Endothelial cell of umbilical vein (primary cell): ENCODE results near the gene CCDC97. TPM values are rescaled to one million over a fixed set of nuclear protein-coding genes. Genes with fewer than 3 reads are reported as not detected.

Source experiments
- BruUV-seq: library from RNA; stranded (reverse); fragments of 400-500 nt; replicated peaks from 2 replicates; lab custom pipeline; 2021; lab: Mats Ljungman, UMichigan
- CTCF ChIA-PET: fragments of 300-600, 350-600 bp; sonication (Branson Sonifier 250); formaldehyde crosslinking; loops from one replicate; lab custom pipeline; 2021; ENCODE audit warnings: antibody characterized with exemption, inconsistent platforms; lab: Charles Lee
- POLR2A ChIA-PET: fragments of 300-600, 350-600 bp; sonication (Branson Sonifier 250); formaldehyde crosslinking; loops from one replicate; lab custom pipeline; 2021; ENCODE audit warnings: antibody characterized with exemption, inconsistent platforms; lab: Charles Lee
- DNase-seq: peaks from one replicate; pipeline ENCODE4 v3.0.0-alpha.2; 2011; ENCODE audit warnings: low read depth, low spot score
- FAIRE-seq: peaks from 2 replicates; lab custom pipeline; 2011; peaks lifted over from hg19 to GRCh38; lab: Jason Lieb, UNC
- H2AFZ ChIP-seq: 2 replicates; pipeline ENCODE4 v1.6.0; 2012; ENCODE audit warnings: low read depth, low read length, control low read depth, inconsistent platforms
- H3K27ac ChIP-seq: 2 replicates; pipeline ENCODE4 v1.5.1; 2011; ENCODE audit warnings: low read depth, mild to moderate bottlenecking, control low read depth, low read length, moderate library complexity; ENCODE audit not compliant: insufficient read depth
- H3K27me3 ChIP-seq, 2 experiments: 2 replicates each; pipeline versions ENCODE4 v1.6.0 to v1.6.1; 2011; ENCODE audit warnings: low read length in 2 of 2, mixed read lengths in 1 of 2; ENCODE audit not compliant: control insufficient read depth in 2 of 2, insufficient read depth in 2 of 2
- H3K36me3 ChIP-seq, 2 experiments: 2 replicates in 1 of 2; 3 replicates in 1 of 2; pipeline ENCODE4 v1.5.1; 2011; ENCODE audit warnings: low read length in 2 of 2, mild to moderate bottlenecking in 1 of 2, moderate library complexity in 1 of 2; ENCODE audit not compliant: control insufficient read depth in 2 of 2, insufficient read depth in 2 of 2; ENCODE audit errors: extremely low read depth in 1 of 2
- H3K4me1 ChIP-seq: 3 replicates; pipeline ENCODE4 v1.5.1; 2011; ENCODE audit warnings: mild to moderate bottlenecking, low read length; ENCODE audit not compliant: control insufficient read depth, insufficient read depth; ENCODE audit errors: extremely low read depth
- H3K4me2 ChIP-seq: 2 replicates; pipeline ENCODE4 v1.6.1; 2011; ENCODE audit warnings: low read length, control low read depth, mixed read lengths; ENCODE audit not compliant: insufficient read depth
- H3K4me3 ChIP-seq, 3 experiments: fragments of 200-600 bp in 1 of 3; sonication (generic), shearing (Covaris generic) in 1 of 3; replicated peaks in 1 of 3; 2 replicates each; pipeline ENCODE4 v1.5.1; 2011 to 2016; ENCODE audit warnings: control low read depth in 3 of 3, low read length in 3 of 3, mild to moderate bottlenecking in 2 of 3, inconsistent platforms in 1 of 3, low read depth in 1 of 3, moderate library complexity in 1 of 3; ENCODE audit not compliant: insufficient read depth in 1 of 3
- H3K79me2 ChIP-seq: 2 replicates; pipeline ENCODE4 v1.6.0; 2012; ENCODE audit warnings: low read length, inconsistent platforms; ENCODE audit not compliant: control insufficient read depth, insufficient read depth
- H3K9ac ChIP-seq: replicated peaks from 2 replicates; pipeline ENCODE3; 2011; ENCODE audit warnings: low read length, control low read depth; ENCODE audit not compliant: insufficient read depth; ENCODE audit errors: extremely low read depth
- H3K9me1 ChIP-seq: replicated peaks from 3 replicates; pipeline ENCODE4 v1.6.0; 2011; ENCODE audit warnings: mild to moderate bottlenecking, low read length; ENCODE audit not compliant: control insufficient read depth, insufficient read depth; ENCODE audit errors: extremely low read depth
- H3K9me3 ChIP-seq: replicated peaks from 2 replicates; pipeline ENCODE4 v1.5.1; 2012; ENCODE audit warnings: low read length, inconsistent platforms; ENCODE audit not compliant: control insufficient read depth, insufficient read depth
- H4K20me1 ChIP-seq: replicated peaks from 2 replicates; pipeline ENCODE3; 2011; ENCODE audit warnings: mild to moderate bottlenecking, low read length; ENCODE audit not compliant: control insufficient read depth, insufficient read depth; ENCODE audit errors: extremely low read depth
- GATA2 ChIP-seq: IDR thresholded peaks from 2 replicates; pipeline ENCODE4 v1.7.0; 2011; ENCODE audit warnings: low read depth, mild to moderate bottlenecking, moderate library complexity, mixed read lengths, low read length; ENCODE audit not compliant: insufficient read length, insufficient read depth
- JUN ChIP-seq: IDR thresholded peaks from 2 replicates; pipeline ENCODE4 v1.6.1; 2011; ENCODE audit warnings: borderline replicate concordance, low read depth; ENCODE audit not compliant: insufficient read length, insufficient read depth
- MYC ChIP-seq: IDR thresholded peaks from one replicate; pipeline ENCODE4 v1.6.1; 2011; ENCODE audit warnings: mild to moderate bottlenecking, low read depth, low read length
- POLR2A ChIP-seq: IDR thresholded peaks from 2 replicates; pipeline ENCODE4 v1.6.1; 2012; ENCODE audit warnings: low read depth, mild to moderate bottlenecking, control low read depth, low read length
- dilution Hi-C: fragments of 300-500 bp; cut with MboI; formaldehyde crosslinking; loops from one replicate; pipeline ENCODE4 v1.15.0; 2019; ENCODE audit warnings: low sequenced_read_pairs; ENCODE audit not compliant: extremely low pct_ligation_motif_present
- intact Hi-C: fragments of 100-400 bp; cut with micrococcal nuclease; formaldehyde crosslinking; loops from one replicate; pipeline ENCODE4 v1.10.0; 2022
- polyA plus RNA-seq, 4 experiments: library from polyadenylated mRNA; depleted of rRNA in 3 of 4; stranded (reverse) in 3 of 4; unstranded in 1 of 4; fragments of >200 nt; gene quantifications; 2 replicates each; pipeline versions ENCODE4 v1.2.1 to v1.2.3, GENCODE V29; 2011 to 2012; ENCODE audit warnings: missing spikeins in 1 of 4
- total RNA-seq: library from RNA; stranded (reverse); gene quantifications from 2 replicates; pipeline ENCODE4 v1.2.3, GENCODE V29; 2021
- TF ChIP-seq, protein P1 (sequence below), 2 donors: IDR thresholded peaks; 1 replicate in 1 of 2; 2 replicates in 1 of 2; pipeline ENCODE4 v1.5.1; 2011; ENCODE audit warnings: low read length in 2 of 2, mild to moderate bottlenecking in 2 of 2, moderate library complexity in 2 of 2, control low read depth in 1 of 2, inconsistent platforms in 1 of 2, low read depth in 1 of 2; ENCODE audit not compliant: insufficient read depth in 1 of 2; ENCODE audit errors: extremely low read depth in 1 of 2

The CCDC97 gene
- total and polyA plus RNA-seq, 2 donors (not counting 3 experiments of a cell fraction or from before 2014, with no cell fraction given): 20.7 to 27.2 TPM

DNA sequence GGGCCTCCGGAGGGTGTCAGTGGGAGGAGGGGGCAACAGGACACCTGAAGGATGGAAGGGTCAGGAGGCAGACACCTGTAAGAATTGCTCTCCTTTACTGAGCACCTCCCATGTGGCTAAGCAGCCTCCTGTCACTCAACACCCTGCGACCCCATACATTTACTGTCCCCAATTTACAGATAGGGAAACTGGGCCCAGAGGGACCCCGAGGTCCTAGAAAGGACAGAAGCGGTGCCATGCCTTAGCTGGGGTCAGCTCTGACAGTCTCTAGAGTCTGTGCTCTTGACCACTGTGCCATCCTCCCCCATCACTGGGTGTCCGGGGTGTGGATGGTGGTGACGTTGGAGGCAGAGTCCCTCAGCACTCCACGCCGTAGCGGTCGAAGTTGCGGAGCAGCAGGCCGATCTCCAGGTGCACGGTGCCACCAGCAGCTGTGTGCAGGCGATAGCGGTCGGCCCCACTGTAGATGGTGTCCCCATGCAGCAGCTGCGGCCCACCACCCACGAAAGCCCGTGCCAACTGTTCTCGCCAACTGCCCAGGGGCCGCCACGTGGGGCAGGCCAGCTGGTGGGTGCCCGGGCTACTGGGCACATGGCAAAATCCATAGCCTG, 44.5 kb downstream of the CCDC97 start:
- Histone ChIP-seq H3K27ac (no peak overlapping the region), H3K36me3 (no peaks in the 10 kb centered on the region), H4K20me1 (no peaks in the 10 kb centered on the region), H3K4me3 (peak overlapping the region in 2 of 3 experiments; percentile 29 to 90), H3K9me1 (no peaks in the 10 kb centered on the region), H2AFZ (no peak overlapping the region), H3K4me2 (peak overlapping the region; percentile 19), H3K4me1 (peaks cover 6% of the 10 kb centered on the region), H3K9me3 (no peaks in the 10 kb centered on the region), H3K9ac (no peak overlapping the region), H3K27me3 (no peaks in the 10 kb centered on the region), H3K79me2 (peaks cover 40% of the 10 kb centered on the region)
- BruUV-seq: no TSS peak
- POLR2A ChIA-PET: interaction anchor here (2.0 kb wide), 1 partner anchor 10 kb away, joined by 8 read pairs; the partner anchor contains the start of gene B9D2
- TF ChIP-seq GATA2: no peak
- TF ChIP-seq MYC: no peak
- TF ChIP-seq POLR2A: no peak
- no peak for TF ChIP-seq JUN
- TF ChIP-seq, protein P1, sequence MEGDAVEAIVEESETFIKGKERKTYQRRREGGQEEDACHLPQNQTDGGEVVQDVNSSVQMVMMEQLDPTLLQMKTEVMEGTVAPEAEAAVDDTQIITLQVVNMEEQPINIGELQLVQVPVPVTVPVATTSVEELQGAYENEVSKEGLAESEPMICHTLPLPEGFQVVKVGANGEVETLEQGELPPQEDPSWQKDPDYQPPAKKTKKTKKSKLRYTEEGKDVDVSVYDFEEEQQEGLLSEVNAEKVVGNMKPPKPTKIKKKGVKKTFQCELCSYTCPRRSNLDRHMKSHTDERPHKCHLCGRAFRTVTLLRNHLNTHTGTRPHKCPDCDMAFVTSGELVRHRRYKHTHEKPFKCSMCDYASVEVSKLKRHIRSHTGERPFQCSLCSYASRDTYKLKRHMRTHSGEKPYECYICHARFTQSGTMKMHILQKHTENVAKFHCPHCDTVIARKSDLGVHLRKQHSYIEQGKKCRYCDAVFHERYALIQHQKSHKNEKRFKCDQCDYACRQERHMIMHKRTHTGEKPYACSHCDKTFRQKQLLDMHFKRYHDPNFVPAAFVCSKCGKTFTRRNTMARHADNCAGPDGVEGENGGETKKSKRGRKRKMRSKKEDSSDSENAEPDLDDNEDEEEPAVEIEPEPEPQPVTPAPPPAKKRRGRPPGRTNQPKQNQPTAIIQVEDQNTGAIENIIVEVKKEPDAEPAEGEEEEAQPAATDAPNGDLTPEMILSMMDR (IDR thresholded peaks at IDR 0.05; ENCODE audit: extremely low read depth in 1 of 2, insufficient read depth in 1 of 2, low read depth in 1 of 2, low read length in 2 of 2): peak in 1 of 2 donors; percentile 1
- intact Hi-C loops: loop anchor here (1.0 to 5.0 kb wide), 5 partner anchors 43 to 193 kb away; partner anchors contain the start of genes B3GNT8, BCKDHA, EXOSC5 and HNRNPUL1
- CTCF ChIA-PET: interaction anchor here (0.8 to 3.8 kb wide), 4 partner anchors 26 to 77 kb away, joined by 3 to 65 read pairs (median 8); no protein-coding TSS in a partner anchor
- FAIRE-seq: no peak
- dilution Hi-C loops: no loop called here
- no peak for DNase-seq
